SK-N-SH (cell line): Measurements from ENCODE around the gene COQ9. TPM values are rescaled to one million over a fixed set of nuclear protein-coding genes. Genes with fewer than 3 reads are reported as not detected.

Experiments used
- CTCF ChIA-PET: fragments of 300-600, 350-600 bp; formaldehyde crosslinking; extraction: SDS; loops from one replicate; lab custom pipeline; 2021; lab: Yijun Ruan, JAX
- POLR2A ChIA-PET: fragments of 350-600 bp; sonication (Branson Sonifier 250); formaldehyde crosslinking; extraction: SDS; loops from one replicate; lab custom pipeline; 2020; ENCODE audit warnings: antibody characterized with exemption, inconsistent platforms; lab: Yijun Ruan, JAX
- DNase-seq: peaks from one replicate; pipeline ENCODE4 v3.0.0; 2012
- H2AFZ ChIP-seq: fragments of 200-600 bp; sonication (generic); 2 replicates; pipeline ENCODE4 v1.8.1; 2016; ENCODE audit warnings: antibody characterized with exemption, mild to moderate bottlenecking, low read depth
- H3F3A ChIP-seq: fragments of 200-600 bp; sonication (generic); replicated peaks from 2 replicates; pipeline ENCODE3; 2016; ENCODE audit warnings: antibody characterized with exemption, mild to moderate bottlenecking; ENCODE audit not compliant: insufficient read depth
- H3K27ac ChIP-seq, 2 experiments: fragments of 200-500 bp in 1 of 2; fragments of 200-600 bp in 1 of 2; sonication (Bioruptor generic) in 1 of 2; sonication (generic), shearing (Covaris generic) in 1 of 2; 2 replicates each; pipeline versions ENCODE4 v1.5.1 to v1.6.1; 2014 to 2016; ENCODE audit warnings: low read depth in 2 of 2, inconsistent platforms in 1 of 2, low read length in 1 of 2, mild to moderate bottlenecking in 1 of 2, mixed read lengths in 1 of 2
- H3K27me3 ChIP-seq: fragments of 200-600 bp; sonication (generic), shearing (Covaris generic); 2 replicates; pipeline ENCODE4 v1.6.1; 2016; ENCODE audit warnings: mixed run types; ENCODE audit not compliant: insufficient read depth
- H3K36me3 ChIP-seq, 2 experiments: fragments of 200-500 bp in 1 of 2; fragments of 200-600 bp in 1 of 2; sonication (Bioruptor generic) in 1 of 2; sonication (generic) in 1 of 2; replicated peaks in 1 of 2; 2 replicates each; pipeline versions ENCODE3 to v1.5.1; 2014 to 2016; ENCODE audit warnings: low read length in 1 of 2, mild to moderate bottlenecking in 1 of 2; ENCODE audit not compliant: insufficient read depth in 2 of 2, control insufficient read depth in 1 of 2
- H3K4me1 ChIP-seq, 2 experiments: fragments of 200-500 bp in 1 of 2; fragments of 200-600 bp in 1 of 2; sonication (Bioruptor generic) in 1 of 2; sonication (generic), shearing (Covaris generic) in 1 of 2; 2 replicates each; pipeline versions ENCODE4 v1.5.1 to v1.6.1; 2014 to 2016; ENCODE audit warnings: low read depth in 1 of 2, low read length in 1 of 2, mixed run types in 1 of 2; ENCODE audit not compliant: insufficient read depth in 2 of 2, control insufficient read depth in 1 of 2
- H3K4me2 ChIP-seq: fragments of 200-600 bp; sonication (generic), shearing (Covaris generic); 2 replicates; pipeline ENCODE4 v1.6.1; 2017; ENCODE audit warnings: mixed run types
- H3K4me3 ChIP-seq, 2 experiments: fragments of 200-500 bp in 1 of 2; fragments of 200-600 bp in 1 of 2; sonication (Bioruptor generic) in 1 of 2; sonication (generic), shearing (Covaris generic) in 1 of 2; 2 replicates each; pipeline versions ENCODE4 v1.5.1 to v1.8.1; 2014 to 2016; ENCODE audit warnings: low read depth in 2 of 2, inconsistent platforms in 1 of 2, low read length in 1 of 2, mild to moderate bottlenecking in 1 of 2, mixed read lengths in 1 of 2, moderate library complexity in 1 of 2
- H3K79me2 ChIP-seq: fragments of 200-600 bp; sonication (generic); 2 replicates; pipeline ENCODE4 v1.8.1; 2017; ENCODE audit warnings: mild to moderate bottlenecking; ENCODE audit not compliant: insufficient read depth
- H3K9ac ChIP-seq: fragments of 200-600 bp; sonication (generic); 2 replicates; pipeline ENCODE4 v1.6.1; 2017; ENCODE audit warnings: mixed run types
- H3K9me2 ChIP-seq: fragments of 200-600 bp; sonication (generic); 2 replicates; pipeline ENCODE4 v1.6.1; 2017; ENCODE audit warnings: mixed run types
- H3K9me3 ChIP-seq: fragments of 200-600 bp; sonication (generic); 2 replicates; pipeline ENCODE4 v1.6.1; 2017; ENCODE audit warnings: mixed run types, mild to moderate bottlenecking, moderate library complexity
- H4K20me1 ChIP-seq: fragments of 200-600 bp; sonication (generic); 2 replicates; pipeline ENCODE4 v1.6.1; 2017; ENCODE audit warnings: mild to moderate bottlenecking, mixed run types; ENCODE audit not compliant: insufficient read depth
- ELF1 ChIP-seq: IDR thresholded peaks from 2 replicates; pipeline ENCODE4 v1.4.0; 2012
- FOXM1 ChIP-seq: IDR thresholded peaks from 2 replicates; pipeline ENCODE4 v1.4.0; 2012; ENCODE audit warnings: low read depth, mild to moderate bottlenecking
- GATA2 ChIP-seq: sonication (generic); formaldehyde crosslinking; IDR thresholded peaks from 2 replicates; pipeline ENCODE4 v1.5.0; 2020; ENCODE audit warnings: mild to moderate bottlenecking, missing genetic modification reagents
- MEF2A ChIP-seq: IDR thresholded peaks from 2 replicates; pipeline ENCODE4 v1.4.0; 2012; ENCODE audit warnings: low read depth, borderline replicate concordance
- POLR2AphosphoS5 ChIP-seq: IDR thresholded peaks from 2 replicates; pipeline ENCODE4 v1.6.1; 2012; ENCODE audit warnings: low read depth, low read length
- RFX5 ChIP-seq: IDR thresholded peaks from 2 replicates; pipeline ENCODE4 v1.6.1; 2012; ENCODE audit warnings: mild to moderate bottlenecking, improper control_type of control experiment, low read length
- SIN3A ChIP-seq: IDR thresholded peaks from 2 replicates; pipeline ENCODE4 v1.6.1; 2012; ENCODE audit warnings: low read depth, mild to moderate bottlenecking, low read length, moderate library complexity, borderline replicate concordance
- SMC3 ChIP-seq: IDR thresholded peaks from 2 replicates; pipeline ENCODE4 v1.6.1; 2012; ENCODE audit warnings: low read depth, low read length, improper control_type of control experiment
- YY1 ChIP-seq: IDR thresholded peaks from 2 replicates; pipeline ENCODE4 v1.4.0; 2012; ENCODE audit warnings: low read depth, mild to moderate bottlenecking
- WGBS: methylation state at CpG from one replicate; pipeline ENCODE4 v1.1.6; 2017; ENCODE audit warnings: low lambda C conversion rate; 5-methylcytosine and 5-hydroxymethylcytosine counted together
- polyA plus RNA-seq, 3 experiments: library from polyadenylated mRNA; depleted of rRNA; stranded (reverse); fragments of >200 nt; gene quantifications; 2 replicates each; pipeline ENCODE4 v1.2.3, GENCODE V29; 2012
- TF ChIP-seq, protein P1 (sequence below): IDR thresholded peaks from 2 replicates; pipeline ENCODE4 v1.6.1; 2012; ENCODE audit warnings: mild to moderate bottlenecking, low read depth, low read length, moderate library complexity

COQ9 gene
- polyA plus RNA-seq, 1 of the 3 experiments (the other 2 are of a cell fraction), result 81.2 TPM

- peaks cover 23 to 56% of the 10 kb centered on the region in 2 experiments for H3K36me3 ChIP-seq
- no peak overlapping the region for H3K4me3 ChIP-seq
- no peak for TF ChIP-seq FOXM1
- TF ChIP-seq RFX5, result no peak
- peak overlapping the region in 1 of 2 experiments; percentile 95; a peak in 2 of 4 replicates for H3K27ac ChIP-seq
- H3K9ac ChIP-seq, result no peak overlapping the region
- H3K27me3 ChIP-seq, result no peaks in the 10 kb centered on the region
- H3K9me2 ChIP-seq, result no peaks in the 10 kb centered on the region
- H3K9me3 ChIP-seq, result no peaks in the 10 kb centered on the region
- no peak overlapping the region for H3K4me2 ChIP-seq
- H3K79me2 ChIP-seq, result peaks cover 7% of the 10 kb centered on the region; the same call in 1 of the 2 replicates
- H3K4me1 ChIP-seq, result peaks cover 1 to 92% of the 10 kb centered on the region in 2 experiments; a peak in 3 of 4 replicates
- H3F3A ChIP-seq, result peaks cover 4% of the 10 kb centered on the region
- CTCF ChIA-PET, result interaction anchor here (0.9 to 21.0 kb wide), 8 partner anchors 10 to 55 kb away, joined by 3 to 354 read pairs (median 6); partner anchors contain the start of genes CIAPIN1, COQ9 and POLR2C
- WGBS, result 85% methylated on average over 5 of the region's 8 CpGs
- DNase-seq, result no peak
- POLR2A ChIA-PET, result interaction anchor here (1.4 to 5.1 kb wide), 6 partner anchors 10 to 46 kb away, joined by 4 to 52 read pairs (median 10); partner anchors contain the start of genes CIAPIN1, COQ9, DOK4 and POLR2C
- H4K20me1 ChIP-seq, result 0 out of 2 replicates have a peak, but pooled peaks cover 9% of the 10 kb centered on the region
- no peak overlapping the region for H2AFZ ChIP-seq
Measured at GRCh38 chr16:57473906-57474305, 26.6 kb downstream of the COQ9 start.

GRCh38 chr16:57474671-57475661, 27.7 kb downstream of the COQ9 start:
- DNase-seq, result no peak
- POLR2A ChIA-PET, result interaction anchor here (0.5 to 5.1 kb wide), 6 partner anchors 9 to 132 kb away, joined by 3 to 52 read pairs (median 4); partner anchors contain the start of genes CIAPIN1, COQ9 and DOK4
- Histone ChIP-seq H3K9me3 (no peaks in the 10 kb centered on the region), H3K79me2 (peaks cover 7% of the 10 kb centered on the region; the same call in 1 of the 2 replicates), H3F3A (peaks cover 4% of the 10 kb centered on the region), H2AFZ (no peak overlapping the region), H3K9ac (no peak overlapping the region), H3K4me1 (peaks cover 7 to 97% of the 10 kb centered on the region in 2 experiments), H4K20me1 (0 out of 2 replicates have a peak, but pooled peaks cover 9% of the 10 kb centered on the region), H3K36me3 (peaks cover 14 to 46% of the 10 kb centered on the region in 2 experiments), H3K27ac (peak overlapping the region in 1 of 2 experiments; percentile 95; a peak in 2 of 4 replicates), H3K4me3 (no peak overlapping the region), H3K9me2 (no peaks in the 10 kb centered on the region), H3K27me3 (no peaks in the 10 kb centered on the region), H3K4me2 (no peak overlapping the region)
- 93% methylated on average over 24 of the region's 30 CpGs for whole genome bisulfite sequencing
- no peak for TF ChIP-seq POLR2AphosphoS5
- TF ChIP-seq YY1, result no peak
- no peak for TF ChIP-seq MEF2A
- TF ChIP-seq ELF1, result no peak
- TF ChIP-seq SMC3, result no peak
- TF ChIP-seq, protein P1, sequence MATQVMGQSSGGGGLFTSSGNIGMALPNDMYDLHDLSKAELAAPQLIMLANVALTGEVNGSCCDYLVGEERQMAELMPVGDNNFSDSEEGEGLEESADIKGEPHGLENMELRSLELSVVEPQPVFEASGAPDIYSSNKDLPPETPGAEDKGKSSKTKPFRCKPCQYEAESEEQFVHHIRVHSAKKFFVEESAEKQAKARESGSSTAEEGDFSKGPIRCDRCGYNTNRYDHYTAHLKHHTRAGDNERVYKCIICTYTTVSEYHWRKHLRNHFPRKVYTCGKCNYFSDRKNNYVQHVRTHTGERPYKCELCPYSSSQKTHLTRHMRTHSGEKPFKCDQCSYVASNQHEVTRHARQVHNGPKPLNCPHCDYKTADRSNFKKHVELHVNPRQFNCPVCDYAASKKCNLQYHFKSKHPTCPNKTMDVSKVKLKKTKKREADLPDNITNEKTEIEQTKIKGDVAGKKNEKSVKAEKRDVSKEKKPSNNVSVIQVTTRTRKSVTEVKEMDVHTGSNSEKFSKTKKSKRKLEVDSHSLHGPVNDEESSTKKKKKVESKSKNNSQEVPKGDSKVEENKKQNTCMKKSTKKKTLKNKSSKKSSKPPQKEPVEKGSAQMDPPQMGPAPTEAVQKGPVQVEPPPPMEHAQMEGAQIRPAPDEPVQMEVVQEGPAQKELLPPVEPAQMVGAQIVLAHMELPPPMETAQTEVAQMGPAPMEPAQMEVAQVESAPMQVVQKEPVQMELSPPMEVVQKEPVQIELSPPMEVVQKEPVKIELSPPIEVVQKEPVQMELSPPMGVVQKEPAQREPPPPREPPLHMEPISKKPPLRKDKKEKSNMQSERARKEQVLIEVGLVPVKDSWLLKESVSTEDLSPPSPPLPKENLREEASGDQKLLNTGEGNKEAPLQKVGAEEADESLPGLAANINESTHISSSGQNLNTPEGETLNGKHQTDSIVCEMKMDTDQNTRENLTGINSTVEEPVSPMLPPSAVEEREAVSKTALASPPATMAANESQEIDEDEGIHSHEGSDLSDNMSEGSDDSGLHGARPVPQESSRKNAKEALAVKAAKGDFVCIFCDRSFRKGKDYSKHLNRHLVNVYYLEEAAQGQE, result no peak
- no peak for TF ChIP-seq GATA2 (CRISPR knock-in tag)
- no peak for TF ChIP-seq RFX5
- no peak for TF ChIP-seq FOXM1
- no peak for TF ChIP-seq SIN3A
- CTCF ChIA-PET, result interaction anchor here (0.7 to 21.0 kb wide), 5 partner anchors 12 to 39 kb away, joined by 4 to 354 read pairs (median 6); partner anchors contain the start of genes CIAPIN1, COQ9 and POLR2C
